ENCODE results near the gene HJV.

Gene HJV

DNA sequence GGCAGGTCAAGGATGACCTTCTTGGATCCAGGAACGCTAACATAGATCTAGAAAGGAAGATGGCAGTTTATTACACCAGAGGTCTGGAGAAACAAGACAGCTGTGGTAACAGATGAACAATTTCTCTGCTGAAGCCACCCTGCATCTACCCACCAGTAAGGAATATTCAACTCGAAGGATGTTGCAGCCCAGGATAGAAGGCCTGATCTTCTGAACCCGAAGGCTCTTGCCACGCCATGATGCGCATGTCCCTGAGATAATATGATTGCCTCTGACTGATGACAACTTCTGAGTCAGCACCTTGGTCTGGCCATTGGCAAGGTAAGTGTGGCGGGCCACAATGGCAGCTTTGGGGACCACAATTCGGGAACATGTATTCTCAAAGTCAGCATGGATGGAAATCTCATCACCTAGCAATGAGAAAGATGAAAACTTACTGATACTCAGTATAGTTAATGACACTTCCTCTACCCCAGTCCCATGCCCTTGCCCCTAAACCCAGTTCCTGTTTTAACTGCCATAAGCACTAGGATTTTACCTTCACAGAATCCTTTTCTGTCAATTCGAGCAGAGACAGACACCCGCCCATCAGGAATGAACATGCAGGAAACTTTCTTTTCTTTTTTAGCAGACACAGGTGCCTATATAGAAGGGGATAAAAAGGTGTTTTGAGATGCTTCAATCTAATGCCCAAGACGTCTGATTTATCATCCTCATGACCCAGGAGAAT lies 27.0 kb downstream of the HJV start:
- FAIRE-seq (no peak), DNase-seq (ENCODE audit: low spot score) (no peak)

DNA sequence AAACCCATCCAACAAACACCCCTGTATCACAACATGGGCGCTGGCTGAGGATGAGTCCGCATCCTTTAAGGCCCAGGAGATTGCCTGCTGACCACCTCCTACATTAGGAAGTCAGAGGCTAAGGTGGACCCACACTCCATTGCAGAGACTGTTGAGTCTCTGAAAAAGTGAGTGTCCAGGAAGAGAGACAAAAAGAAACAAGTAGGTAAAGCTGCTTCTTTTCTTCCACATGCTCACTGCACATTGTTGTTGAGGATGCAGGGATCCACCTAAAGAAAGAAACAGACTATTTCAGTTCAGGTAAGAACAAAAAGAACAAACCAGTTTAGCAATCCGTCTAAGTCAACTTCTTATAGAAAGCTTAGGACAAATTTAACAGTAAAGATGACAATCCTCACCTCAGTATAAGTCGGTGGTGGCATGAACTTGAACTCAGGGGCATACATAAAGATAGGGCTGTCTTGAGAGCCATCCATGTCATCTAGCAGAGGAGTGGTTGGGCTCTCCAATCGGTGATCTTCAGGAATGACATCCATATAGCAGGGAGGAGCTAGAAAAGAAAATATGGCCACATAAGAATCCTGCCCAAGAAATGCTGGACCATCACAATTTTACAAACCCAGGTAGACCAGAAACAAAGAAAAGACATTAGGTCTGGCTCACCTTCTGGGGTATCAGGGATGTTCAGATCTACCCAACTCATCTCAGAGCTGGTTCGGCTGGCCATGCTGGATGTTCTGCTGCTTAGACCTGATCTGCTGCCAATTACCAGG lies 27.7 kb downstream of the HJV start:
- FAIRE-seq (no peak), DNase-seq (ENCODE audit: low spot score) (no peak)

DNA sequence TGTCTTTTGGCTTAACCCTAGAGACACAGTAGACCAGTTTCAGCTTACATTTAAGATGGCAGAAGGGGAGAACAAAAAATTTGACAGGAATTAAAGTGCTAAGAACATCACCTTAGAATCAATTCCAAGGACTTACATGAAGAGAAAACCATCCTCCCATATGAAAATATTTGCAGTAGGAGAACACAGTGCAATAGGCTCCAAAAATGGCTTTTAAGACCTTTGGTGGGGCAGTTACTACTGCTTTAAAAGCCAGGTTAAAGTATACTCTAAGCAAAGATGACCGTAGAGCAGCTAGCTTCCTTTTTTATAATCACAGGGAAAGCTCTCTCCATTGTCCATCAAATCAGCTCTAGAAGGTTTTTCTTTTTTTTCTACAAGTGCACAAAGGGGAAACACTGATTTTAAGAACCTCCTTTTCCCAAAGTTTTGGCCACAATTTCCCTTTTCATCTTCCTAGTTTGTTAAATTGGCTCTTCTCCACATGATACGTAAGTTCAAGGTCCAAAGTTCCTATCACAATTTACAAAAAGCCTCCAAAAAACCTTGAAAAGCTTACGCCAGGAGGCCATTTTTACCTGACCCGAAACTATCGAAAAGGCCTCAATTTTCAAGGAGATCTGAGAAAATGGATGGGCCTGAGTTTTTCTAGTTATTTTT lies 28.4 kb downstream of the HJV start:
- FAIRE-seq (no peak), DNase-seq (ENCODE audit: low spot score) (no peak)

DNA sequence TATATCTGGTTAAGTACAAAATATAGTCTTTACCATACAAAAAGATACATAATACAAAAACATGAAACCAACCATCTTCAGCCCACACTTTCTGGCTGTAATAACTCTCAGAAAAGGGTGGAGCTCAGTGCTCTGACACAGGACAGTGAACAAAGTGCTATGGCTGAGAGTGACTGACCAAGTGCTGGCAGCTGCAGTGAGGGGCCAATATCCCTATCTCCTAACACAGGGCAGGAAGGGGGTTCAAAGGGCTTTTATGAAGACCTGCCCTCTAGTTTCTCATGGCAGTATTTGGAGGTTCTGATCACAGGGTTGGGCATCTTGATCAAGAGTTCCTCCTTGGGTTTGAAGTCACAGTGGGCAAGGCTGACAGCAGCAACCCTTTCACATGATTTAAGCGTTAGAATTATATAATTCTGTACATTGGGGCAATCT lies 29.0 kb downstream of the HJV start:
- DNase-seq (ENCODE audit: low spot score) (no peak), FAIRE-seq (no peak)

DNA sequence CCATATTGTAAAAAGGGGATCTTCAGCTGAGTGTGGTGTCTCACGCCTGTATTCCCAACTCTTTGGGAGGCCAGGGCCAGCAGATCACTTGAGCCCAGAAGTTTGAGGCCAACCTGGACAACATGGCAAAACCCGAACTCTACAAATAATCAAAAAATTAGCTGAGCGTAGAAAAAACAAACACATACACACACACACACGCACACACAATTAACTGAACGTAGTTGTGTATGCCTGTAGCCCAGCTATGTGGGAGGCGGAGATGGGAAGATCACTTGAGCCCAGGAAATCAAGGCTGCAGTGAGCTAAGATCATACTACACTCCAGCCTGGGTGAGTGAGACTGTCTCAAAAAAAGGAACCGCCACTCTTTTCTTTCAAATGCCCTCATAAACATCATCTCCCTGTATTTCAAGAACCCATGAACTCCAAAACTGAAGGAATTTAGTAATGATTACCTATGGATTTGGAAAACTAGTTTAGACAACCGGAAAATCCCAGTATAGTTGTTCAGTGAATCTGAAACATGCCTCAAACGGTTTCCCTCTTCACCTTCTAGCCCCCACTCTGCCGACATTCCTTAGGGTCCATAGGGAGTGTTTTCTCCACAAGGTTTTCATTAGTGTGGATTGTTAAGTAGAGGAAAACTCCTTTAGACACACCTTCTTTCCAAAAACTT lies 29.7 kb downstream of the HJV start:
- FAIRE-seq (no peak), DNase-seq (ENCODE audit: low spot score) (no peak)

DNA sequence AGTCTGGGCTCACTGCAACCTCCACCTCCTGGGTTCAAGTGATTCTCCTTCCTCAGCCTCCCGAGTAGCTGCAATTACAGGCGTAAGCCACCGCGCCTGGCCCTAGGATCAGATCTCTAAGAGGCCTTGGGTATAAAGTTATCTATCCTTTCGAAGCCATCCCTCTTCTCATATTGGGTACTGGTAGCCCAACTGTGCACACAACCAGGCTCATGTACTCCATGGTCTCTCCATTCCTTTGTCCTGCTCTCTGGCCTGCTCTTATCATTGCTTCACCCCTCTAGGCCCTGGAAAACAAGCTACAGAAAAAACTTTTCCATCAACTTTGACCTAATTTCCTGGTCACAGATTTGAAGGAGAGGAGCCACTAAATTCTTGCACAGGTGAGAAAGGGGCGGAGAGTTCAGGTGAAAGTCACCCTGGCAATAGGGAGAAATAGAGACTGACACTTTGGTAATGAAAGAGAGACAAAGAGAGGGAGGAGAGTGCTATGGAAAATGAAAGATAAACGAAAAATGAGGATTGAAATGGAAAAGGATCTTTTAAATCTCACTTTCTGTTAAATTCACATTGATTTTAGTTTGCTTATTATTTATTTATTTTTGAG lies 31.2 kb downstream of the HJV start:
- DNase-seq (ENCODE audit: low spot score), result no peak
- FAIRE-seq, result no peak

DNA sequence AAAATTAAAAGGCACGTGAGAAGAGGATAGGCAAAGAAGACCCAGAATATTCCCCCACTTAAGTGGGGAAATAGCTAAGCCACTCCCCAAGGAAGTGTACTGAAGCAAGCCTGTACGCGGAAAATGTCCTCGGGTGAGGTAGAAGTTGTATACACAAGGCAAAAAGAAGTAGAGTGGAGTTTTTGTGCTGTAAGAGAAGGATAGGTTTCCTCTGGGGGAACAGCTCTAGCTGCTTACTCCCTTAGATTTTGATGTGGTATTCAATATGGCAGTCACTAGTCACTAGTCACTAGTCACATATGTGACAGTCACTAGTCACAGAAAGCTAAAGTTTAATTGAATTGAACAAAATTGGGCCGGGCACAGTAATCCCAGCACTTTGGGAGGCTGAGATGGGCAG lies 32.8 kb downstream of the HJV start:
- FAIRE-seq, result no peak
- no peak for DNase-seq (ENCODE audit: low spot score)

DNA sequence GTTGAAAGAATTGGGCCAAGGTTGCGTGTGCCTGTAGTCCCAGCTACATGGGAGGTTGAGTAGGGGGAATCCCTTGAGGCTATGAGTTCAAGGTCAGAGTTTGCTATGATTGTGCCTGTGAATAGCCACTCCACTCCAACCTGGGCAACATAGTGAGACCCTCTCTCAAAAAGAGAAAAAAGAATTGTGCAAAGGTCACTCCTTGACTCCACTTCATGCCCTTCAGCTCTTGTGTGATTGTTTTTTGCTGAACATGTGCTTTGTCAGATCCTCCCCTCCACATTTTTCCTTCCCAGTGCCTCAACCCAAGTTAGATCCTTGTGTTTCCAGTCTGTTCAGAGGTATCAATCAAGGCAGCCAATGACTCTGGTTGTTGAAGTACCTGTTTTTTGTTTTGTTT lies 33.6 kb downstream of the HJV start:
- FAIRE-seq, result no peak
- no peak for DNase-seq (ENCODE audit: low spot score)

DNA sequence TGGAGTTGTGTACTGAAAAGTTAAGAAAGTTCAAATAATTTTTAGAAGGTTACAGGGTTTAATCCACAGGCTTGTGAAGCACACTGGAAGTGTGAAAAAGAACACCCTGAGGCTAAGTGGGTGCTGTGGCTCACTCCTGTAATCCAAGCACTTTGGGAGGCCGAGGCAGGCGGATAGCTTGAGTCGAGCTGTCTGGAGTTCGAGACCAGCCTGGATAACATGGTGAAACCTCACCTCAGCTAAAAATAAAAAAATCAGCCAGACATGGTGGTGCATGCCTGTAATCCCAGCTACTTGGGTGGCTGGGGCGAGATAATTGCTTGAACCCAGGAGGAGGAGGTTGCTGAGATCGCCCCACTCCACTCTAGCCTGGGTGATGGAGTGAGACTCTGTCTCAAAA lies 35.0 kb downstream of the HJV start:
- no peak for FAIRE-seq
- DNase-seq (ENCODE audit: low spot score), result no peak

DNA sequence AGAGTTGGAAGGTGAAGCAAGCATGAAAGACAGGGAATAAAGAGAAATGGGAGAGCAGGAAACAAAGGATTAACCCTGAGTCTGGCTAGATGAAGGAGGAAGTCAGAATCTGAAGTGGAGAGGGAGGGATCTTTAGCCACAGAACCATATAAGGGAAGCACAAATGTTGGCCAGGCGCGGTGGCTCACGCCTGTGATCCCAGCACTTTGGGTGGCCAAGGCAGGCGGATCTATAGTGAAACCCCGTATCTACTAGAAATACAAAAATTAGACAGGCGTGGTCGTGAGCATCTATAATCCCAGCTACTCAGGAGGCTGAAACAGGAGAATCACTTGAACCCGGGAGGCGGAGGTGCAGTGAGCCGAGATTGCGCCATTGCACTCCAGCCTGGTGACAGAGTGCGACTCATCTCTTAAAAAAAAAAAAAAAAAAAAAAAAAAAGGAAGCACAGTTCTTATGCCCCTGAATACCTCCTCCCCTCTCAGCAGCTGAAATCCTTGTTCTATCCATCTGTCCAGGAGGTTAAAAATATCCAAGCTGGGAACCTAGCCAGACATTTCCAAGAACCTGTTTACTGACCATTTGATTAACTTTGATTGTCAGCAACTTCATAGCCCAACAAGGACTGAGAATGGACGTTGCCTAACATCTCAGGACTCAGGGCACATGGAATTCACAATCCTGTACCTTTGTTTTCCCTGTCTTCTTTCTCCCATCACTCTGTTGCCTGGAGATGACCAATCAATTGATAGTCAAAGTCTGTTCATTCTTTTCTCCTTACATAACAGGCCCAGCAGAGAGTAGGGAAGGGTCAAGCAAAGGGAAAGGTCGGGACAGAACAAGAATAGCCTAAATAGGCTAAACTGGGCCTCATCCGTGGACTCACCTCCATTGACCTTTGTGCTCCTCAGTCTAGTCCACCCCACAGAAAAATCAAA lies 35.8 kb downstream of the HJV start:
- FAIRE-seq, result no peak
- no peak for DNase-seq (ENCODE audit: low spot score)

DNA sequence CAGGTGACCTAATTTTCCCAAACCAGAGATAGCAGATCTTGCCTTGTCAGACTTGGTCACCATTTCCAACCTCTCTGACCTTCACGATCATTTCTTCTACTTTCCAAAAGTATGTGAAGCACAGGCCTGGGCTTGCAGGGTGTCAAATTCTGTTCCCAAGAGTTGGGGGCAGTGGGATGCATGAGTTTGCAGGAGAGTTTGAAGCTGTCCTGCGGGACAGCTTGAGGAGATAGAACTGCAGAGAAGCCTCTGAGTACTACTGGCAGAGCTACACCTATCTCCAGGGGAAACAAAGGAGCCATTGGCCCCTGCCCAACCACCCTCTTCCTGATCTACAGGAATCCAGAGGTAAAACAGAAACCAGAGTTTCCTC lies 36.4 kb downstream of the HJV start:
- DNase-seq (ENCODE audit: low spot score) (no peak), FAIRE-seq (no peak)

DNA sequence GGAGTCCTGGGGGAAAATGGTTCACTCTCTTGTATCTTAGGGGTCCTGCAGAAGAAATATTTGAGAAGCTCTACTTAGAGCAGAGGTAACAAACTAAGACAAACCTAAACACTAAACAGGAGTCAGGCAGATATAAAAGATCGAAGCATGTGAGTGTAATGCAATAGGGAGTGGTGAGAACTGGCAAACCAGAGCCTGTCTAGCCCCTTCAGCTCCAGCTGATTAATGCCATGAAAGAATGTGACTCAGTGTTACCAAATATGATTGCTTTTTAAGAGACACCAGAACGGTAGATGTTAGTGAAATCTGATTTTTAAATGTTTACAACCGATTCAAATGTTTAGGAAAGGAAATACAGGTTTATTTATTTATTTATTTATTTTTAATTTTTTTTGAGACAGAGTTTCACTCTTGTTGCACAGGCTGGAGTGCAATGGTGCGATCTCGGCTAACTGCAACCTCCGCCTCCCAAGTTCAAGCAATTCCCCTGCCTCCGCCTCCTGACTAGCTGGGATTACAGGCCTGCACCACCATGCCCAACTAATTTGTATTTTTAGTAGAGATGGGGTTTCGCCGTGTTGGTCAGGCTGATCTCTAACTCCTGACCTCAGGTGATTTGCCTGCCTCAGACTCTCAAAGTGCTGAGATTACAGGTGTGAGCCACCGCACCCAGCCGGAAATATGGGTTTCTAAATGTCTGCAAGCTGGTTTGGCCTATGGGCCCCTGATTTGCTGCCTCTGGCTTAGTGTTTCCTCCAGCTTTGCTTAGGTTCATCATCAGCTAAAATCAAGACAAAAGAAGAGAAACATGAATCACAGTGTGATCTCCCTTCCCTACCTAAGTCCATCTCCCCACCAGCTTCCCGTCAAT lies 37.3 kb downstream of the HJV start:
- DNase-seq (ENCODE audit: low spot score) (no peak), FAIRE-seq (no peak)

DNA sequence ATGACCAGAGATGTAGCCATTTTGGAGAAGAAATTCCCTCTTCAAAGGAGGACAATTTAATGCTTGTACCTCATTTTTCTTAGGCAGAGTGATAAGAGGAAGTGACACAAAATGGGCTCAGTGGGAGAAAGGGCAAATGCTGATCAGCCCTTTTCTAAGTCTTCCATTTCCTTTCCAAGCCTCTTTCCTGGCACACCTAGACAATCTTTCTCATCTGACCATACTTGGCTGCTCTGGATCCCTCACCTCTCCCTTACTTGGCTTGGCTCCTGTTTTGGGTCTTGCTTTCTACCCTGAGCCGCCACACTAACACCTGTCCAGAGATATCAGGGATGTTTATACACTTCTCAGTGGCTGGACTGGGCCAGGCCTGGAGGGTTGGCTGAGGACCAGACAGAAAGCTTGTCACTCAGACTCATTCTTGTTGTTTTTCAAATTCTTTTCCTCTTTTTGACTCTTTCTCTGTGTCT lies 38.3 kb downstream of the HJV start:
- DNase-seq (ENCODE audit: low spot score) (no peak), FAIRE-seq (no peak)

DNA sequence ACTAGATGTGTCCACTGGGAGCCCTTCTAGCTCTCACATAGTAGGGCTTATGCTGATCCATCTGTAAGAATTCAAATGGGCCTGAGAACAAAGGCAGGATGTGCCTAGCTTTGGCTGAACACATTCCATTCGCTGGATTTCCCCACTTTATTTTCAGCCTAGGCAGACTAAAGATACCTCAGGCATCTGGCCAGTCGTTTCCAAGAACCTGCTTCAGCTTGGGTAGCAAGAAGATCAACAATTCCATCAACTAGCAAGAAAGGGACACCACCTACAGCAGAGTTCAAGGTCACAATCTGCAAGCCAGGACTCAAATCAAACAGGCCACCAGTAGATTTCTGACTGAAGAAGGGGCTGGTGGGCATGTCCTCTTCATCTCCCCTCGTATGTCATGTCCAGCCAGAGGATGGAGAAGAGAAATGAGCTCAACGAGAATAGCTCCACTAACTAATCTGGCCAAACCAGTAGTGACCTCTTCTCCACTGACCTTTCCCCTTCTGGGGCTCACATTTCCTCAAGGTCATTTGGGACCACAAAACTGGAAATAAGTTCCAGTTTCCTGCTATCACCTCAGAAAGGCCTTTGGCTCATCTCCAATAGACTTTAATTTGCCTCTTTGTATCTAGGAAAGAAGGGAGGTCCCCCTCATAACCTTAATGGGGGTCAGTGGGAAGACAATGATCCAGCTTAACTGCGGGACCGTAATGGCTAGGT lies 39.4 kb downstream of the HJV start:
- DNase-seq (ENCODE audit: low spot score), result no peak
- FAIRE-seq, result no peak

DNA sequence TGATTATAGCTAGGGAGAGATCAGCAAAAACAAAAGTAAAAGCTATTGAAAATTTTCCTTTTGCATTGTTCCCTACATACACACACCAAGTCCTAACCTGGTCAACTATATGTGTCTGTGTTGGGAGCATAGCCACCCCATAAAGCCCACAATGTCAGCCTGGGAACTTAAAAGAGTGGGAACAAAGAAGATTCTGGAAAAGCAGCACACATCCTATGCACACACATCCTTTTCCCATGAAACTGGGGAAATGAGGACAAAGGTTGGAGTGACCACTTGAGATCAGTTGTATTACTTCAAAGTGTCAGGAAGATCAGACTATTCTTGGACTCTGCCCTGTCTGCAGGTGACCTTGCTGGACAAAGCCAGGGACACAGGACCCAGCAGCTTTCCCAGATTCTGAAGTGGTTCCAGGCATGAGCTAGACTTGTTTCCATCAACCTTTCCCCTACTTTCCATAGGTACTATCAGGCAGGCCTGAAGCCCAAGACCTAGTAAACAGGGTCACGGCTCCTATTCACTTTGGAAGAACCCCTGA lies 41.0 kb downstream of the HJV start:
- DNase-seq (ENCODE audit: low spot score) (no peak), FAIRE-seq (no peak)

DNA sequence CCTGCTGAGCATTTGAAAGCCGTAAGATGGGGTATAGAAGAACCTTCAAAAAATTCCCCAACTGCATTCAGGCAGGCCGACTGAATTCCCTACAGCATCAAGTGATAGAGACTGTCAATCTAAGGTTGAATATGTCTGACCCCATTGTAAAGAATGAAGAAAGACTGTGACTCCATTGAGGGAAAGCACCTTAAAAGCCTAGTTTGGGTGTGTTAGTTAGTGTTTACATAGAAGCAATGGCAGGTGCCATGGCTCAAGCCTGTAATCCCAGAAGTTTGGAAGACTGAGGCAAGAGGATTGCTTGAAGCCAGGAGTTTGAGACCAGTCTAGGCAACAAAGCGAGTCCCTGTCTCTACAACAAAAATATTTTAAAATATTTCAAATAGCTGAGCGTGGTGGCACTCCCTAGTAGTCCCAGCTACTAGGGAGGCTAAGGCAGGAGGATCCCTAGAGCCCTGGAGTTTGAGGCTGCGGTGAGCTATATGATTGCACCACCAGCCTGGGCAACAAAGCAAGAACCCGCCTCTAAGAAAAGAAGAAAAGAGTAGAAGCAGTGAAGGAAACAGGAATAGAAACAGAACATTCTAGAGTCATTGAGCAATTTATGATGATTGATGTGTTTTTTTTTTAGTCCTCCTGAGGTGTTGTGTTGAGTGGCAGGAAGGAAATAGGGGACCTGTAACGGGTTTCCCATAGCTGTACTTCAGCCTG lies 41.6 kb downstream of the HJV start:
- DNase-seq (ENCODE audit: low spot score), result no peak
- FAIRE-seq, result no peak

DNA sequence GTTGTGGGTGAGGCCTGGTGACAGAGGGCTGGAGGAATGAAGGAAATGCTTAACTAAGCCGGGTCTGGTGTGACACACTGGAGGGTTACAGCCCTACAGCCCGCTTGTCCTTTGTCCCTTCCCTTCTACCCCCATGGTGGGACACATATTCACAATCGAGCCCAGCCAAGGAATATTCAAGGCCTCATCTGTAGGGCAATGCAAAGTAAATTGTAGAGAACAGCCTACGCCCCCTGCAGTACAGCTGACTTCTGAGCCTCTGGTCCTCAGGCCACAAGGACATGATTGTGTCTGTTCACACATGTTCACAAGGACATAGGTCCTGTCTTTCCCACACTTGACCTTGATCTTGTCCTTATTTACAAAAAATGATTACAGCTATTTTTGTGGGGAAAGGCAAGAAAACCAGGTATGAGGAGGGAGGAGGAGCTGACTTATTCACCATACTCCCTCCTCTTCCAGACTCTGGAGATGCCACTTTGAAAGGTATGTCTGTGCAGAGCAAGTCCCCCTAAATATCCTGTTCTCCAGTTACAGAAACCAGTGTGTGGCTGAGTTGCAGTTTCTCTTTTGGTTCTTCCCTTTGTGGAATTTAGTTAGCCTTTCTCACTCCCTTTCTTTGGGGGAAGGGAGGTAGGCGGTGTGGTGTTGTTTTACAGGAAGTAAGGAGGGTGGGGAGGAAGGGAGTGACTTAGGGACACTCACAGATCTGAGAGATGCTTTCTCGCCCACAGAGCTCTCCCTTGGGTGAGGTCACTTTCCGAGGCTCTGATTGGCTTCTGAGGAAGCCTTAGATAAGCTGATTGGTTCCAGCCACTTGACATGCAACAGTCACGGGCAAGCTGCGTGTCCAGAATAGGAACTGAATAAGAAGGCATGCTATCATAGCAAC lies 42.4 kb downstream of the HJV start:
- FAIRE-seq, result peak; percentile 90

More for the DNA sequence above, 42.4 kb downstream of the HJV start:
- DNase-seq (ENCODE audit: low spot score), result peak; percentile 98
